Keratinocyte (primary cell): ENCODE results near the gene POMT1. TPM values are rescaled to one million over a fixed set of nuclear protein-coding genes. Genes with fewer than 3 reads are reported as not detected.
"Not testable (repeated sequence)": the region's sequence is repeated elsewhere in the genome, so short reads cannot be mapped to it uniquely, and the experiment has no call there.

ENCODE experiments used
- DNase-seq: peaks from one replicate; pipeline ENCODE4 v3.0.0-alpha.2; 2011; ENCODE audit warnings: low read depth, missing footprints, low spot score
- FAIRE-seq: peaks from 2 replicates; lab custom pipeline; 2011; peaks lifted over from hg19 to GRCh38; lab: Jason Lieb, UNC
- H2AFZ ChIP-seq: 2 replicates; pipeline ENCODE4 v1.6.0; 2012; ENCODE audit warnings: low read length, control low read depth, inconsistent platforms; ENCODE audit not compliant: control insufficient read depth
- H3K27ac ChIP-seq: 2 replicates; pipeline ENCODE4 v1.5.1; 2011; ENCODE audit warnings: low read length; ENCODE audit not compliant: control insufficient read depth, insufficient read depth
- H3K27me3 ChIP-seq: 3 replicates; pipeline ENCODE4 v1.6.0; 2011; ENCODE audit warnings: low read length; ENCODE audit not compliant: control insufficient read depth, insufficient read depth; ENCODE audit errors: extremely low read depth
- H3K36me3 ChIP-seq, 2 experiments: 2 replicates in 1 of 2; 3 replicates in 1 of 2; pipeline ENCODE4 v1.5.1; 2011; ENCODE audit warnings: low read length in 2 of 2, mild to moderate bottlenecking in 1 of 2; ENCODE audit not compliant: control insufficient read depth in 2 of 2, insufficient read depth in 2 of 2; ENCODE audit errors: extremely low read depth in 1 of 2
- H3K4me1 ChIP-seq: 3 replicates; pipeline ENCODE4 v1.5.1; 2011; ENCODE audit warnings: low read length; ENCODE audit not compliant: control insufficient read depth, insufficient read depth; ENCODE audit errors: extremely low read depth
- H3K4me2 ChIP-seq: 3 replicates; pipeline ENCODE4 v1.6.0; 2011; ENCODE audit warnings: low read depth, low read length; ENCODE audit not compliant: control insufficient read depth, insufficient read depth; ENCODE audit errors: extremely low read depth
- H3K4me3 ChIP-seq, 3 experiments: fragments of 200-600 bp in 1 of 3; sonication (generic) in 1 of 3; 2 replicates in 2 of 3; 3 replicates in 1 of 3; pipeline ENCODE4 v1.5.1; 2011 to 2016; ENCODE audit warnings: low read length in 3 of 3, mild to moderate bottlenecking in 3 of 3, control low read depth in 2 of 3, inconsistent platforms in 1 of 3, low read depth in 1 of 3, mixed read lengths in 1 of 3, mixed run types in 1 of 3, moderate library complexity in 1 of 3; ENCODE audit not compliant: control insufficient read depth in 2 of 3, insufficient read depth in 2 of 3; ENCODE audit errors: extremely low read depth in 1 of 3
- H3K79me2 ChIP-seq: 2 replicates; pipeline ENCODE4 v1.6.0; 2012; ENCODE audit warnings: low read length; ENCODE audit not compliant: control insufficient read depth, insufficient read depth
- H3K9ac ChIP-seq: 3 replicates; pipeline ENCODE4 v1.6.0; 2011; ENCODE audit warnings: low read length; ENCODE audit not compliant: control insufficient read depth, insufficient read depth; ENCODE audit errors: extremely low read depth
- H3K9me1 ChIP-seq: 3 replicates; pipeline ENCODE4 v1.6.0; 2011; ENCODE audit warnings: low read length; ENCODE audit not compliant: control insufficient read depth, insufficient read depth; ENCODE audit errors: extremely low read depth
- H3K9me3 ChIP-seq: 2 replicates; pipeline ENCODE4 v1.5.1; 2012; ENCODE audit warnings: low read depth, low read length; ENCODE audit not compliant: control insufficient read depth
- H4K20me1 ChIP-seq: 3 replicates; pipeline ENCODE4 v1.6.0; 2011; ENCODE audit warnings: low read length; ENCODE audit not compliant: control insufficient read depth, insufficient read depth; ENCODE audit errors: extremely low read depth
- CTCF ChIP-seq, 3 experiments: IDR thresholded peaks in 1 of 3; conservative IDR thresholded peaks in 1 of 3; optimal IDR thresholded peaks in 1 of 3; 2 replicates in 2 of 3; 3 replicates in 1 of 3; pipeline versions ENCODE3 to v1.5.1; 2011; ENCODE audit warnings: low read length in 3 of 3, mild to moderate bottlenecking in 3 of 3, moderate library complexity in 2 of 3, control low read depth in 1 of 3, inconsistent platforms in 1 of 3; ENCODE audit not compliant: insufficient read depth in 2 of 3; ENCODE audit errors: extremely low read depth in 1 of 3
- EZH2 ChIP-seq: IDR thresholded peaks from one replicate; pipeline ENCODE4 v1.6.1; 2012; ENCODE audit warnings: inconsistent platforms, mild to moderate bottlenecking, low read length, moderate library complexity
- dilution Hi-C: fragments of 300-500 bp; cut with MboI; formaldehyde crosslinking; loops from one replicate; pipeline ENCODE4 v1.7.0; 2020; ENCODE audit warnings: low sequenced_read_pairs; ENCODE audit not compliant: extremely low pct_ligation_motif_present
- polyA plus RNA-seq, 5 experiments: library from polyadenylated mRNA; depleted of rRNA in 3 of 5; stranded (reverse) in 3 of 5; stranded (forward) in 1 of 5; unstranded in 1 of 5; fragments of >200 nt; gene quantifications; 1 replicate in 1 of 5; 2 replicates in 3 of 5; 3 replicates in 1 of 5; pipeline versions ENCODE4 v1.2.1 to v1.2.3, GENCODE V29; 2011 to 2012; ENCODE audit warnings: missing spikeins in 2 of 5, low read depth in 1 of 5, low replicate concordance in 1 of 5

The POMT1 gene
- polyA plus RNA-seq, 1 donor (not counting 4 experiments of a cell fraction or from before 2014, with no cell fraction given) = 10.3 TPM

DNA sequence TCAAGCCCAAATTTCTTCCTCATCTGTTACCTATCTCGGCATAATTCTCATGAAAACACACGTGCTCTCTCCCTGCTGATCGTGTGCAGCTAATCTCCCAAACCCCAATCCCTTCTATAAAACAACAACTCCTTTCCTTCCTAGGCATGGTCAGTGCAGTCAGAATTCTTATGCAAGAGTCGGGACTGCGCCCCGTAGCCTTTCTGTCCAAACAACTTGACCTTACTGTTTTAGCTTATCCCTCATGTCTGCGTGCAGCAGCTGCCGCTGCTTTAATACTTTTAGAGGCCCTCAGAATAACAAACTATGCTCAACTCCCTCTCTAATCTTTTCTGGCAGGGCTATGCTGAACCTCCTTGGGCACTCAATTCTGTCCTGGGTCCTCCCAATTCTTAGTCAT, 47.7 kb downstream of the POMT1 start:
- DNase-seq, H3K27ac ChIP-seq, H3K4me2 ChIP-seq, H3K9me3 ChIP-seq, dilution Hi-C loops, H3K9me1 ChIP-seq, H3K36me3 ChIP-seq, H3K4me1 ChIP-seq, H3K9ac ChIP-seq, H3K4me3 ChIP-seq, H4K20me1 ChIP-seq, H3K79me2 ChIP-seq, FAIRE-seq, H2AFZ ChIP-seq: not testable (repeated sequence)
- peaks cover 52% of the 10 kb centered on the region for H3K27me3 ChIP-seq

DNA sequence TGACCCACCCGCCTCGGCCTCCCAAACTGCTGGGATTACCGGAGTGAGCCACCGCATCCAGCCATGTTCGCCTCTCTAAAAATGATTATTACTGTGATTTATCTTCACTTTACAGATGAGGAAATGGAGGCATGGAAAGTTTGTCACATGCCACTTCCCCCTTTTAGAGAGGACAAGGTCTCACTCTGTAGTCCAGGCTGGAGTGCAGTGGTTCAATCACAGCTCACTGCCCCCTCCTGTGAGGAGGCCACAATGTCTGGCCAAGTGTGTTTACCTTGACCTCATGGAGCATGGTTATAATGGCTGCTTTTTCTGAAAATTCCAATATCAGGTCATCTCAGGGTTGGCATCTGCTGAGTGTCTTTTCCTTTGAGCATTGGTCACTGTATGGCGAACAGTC, 49.3 kb downstream of the POMT1 start:
- H3K9me3 ChIP-seq = no peaks in the 10 kb centered on the region
- no peak overlapping the region for H3K27ac ChIP-seq
- dilution Hi-C loops = no loop called here
- no peaks in the 10 kb centered on the region for H3K79me2 ChIP-seq
- FAIRE-seq = no peak
- H3K9ac ChIP-seq = no peak overlapping the region
- no peaks in the 10 kb centered on the region for H3K9me1 ChIP-seq
- peaks cover 43% of the 10 kb centered on the region for H3K27me3 ChIP-seq
- H3K4me1 ChIP-seq = no peaks in the 10 kb centered on the region
- no peak overlapping the region for H2AFZ ChIP-seq
- no peak overlapping the region for H3K4me3 ChIP-seq
- no peak overlapping the region for H3K4me2 ChIP-seq
- DNase-seq = no peak
- TF ChIP-seq EZH2 (no peak), CTCF (optimal IDR thresholded peaks at IDR 0.05 in 1 of 3, IDR thresholded peaks at IDR 0.05 in 1 of 3, conservative IDR thresholded peaks at IDR 0.05 in 1 of 3; ENCODE audit: extremely low read depth in 1 of 3, insufficient read depth in 2 of 3, low read length in 3 of 3) (no peak)
- no peaks in the 10 kb centered on the region for H4K20me1 ChIP-seq
- no peaks in the 10 kb centered on the region for H3K36me3 ChIP-seq

GRCh38 chr9:131554087-131554842, 51.5 kb downstream of the POMT1 start:
- Histone ChIP-seq H3K9ac (no peak overlapping the region), H4K20me1 (no peaks in the 10 kb centered on the region), H3K27me3 (peaks cover 34% of the 10 kb centered on the region), H3K9me3 (no peaks in the 10 kb centered on the region), H3K36me3 (no peaks in the 10 kb centered on the region), H3K4me1 (no peaks in the 10 kb centered on the region), H3K27ac (no peak overlapping the region), H3K79me2 (no peaks in the 10 kb centered on the region), H3K9me1 (no peaks in the 10 kb centered on the region), H2AFZ (no peak overlapping the region), H3K4me3 (no peak overlapping the region), H3K4me2 (no peak overlapping the region)
- dilution Hi-C loops = no loop called here
- DNase-seq = no peak
- TF ChIP-seq EZH2 = peak; percentile 54
- no peak for TF ChIP-seq CTCF (optimal IDR thresholded peaks at IDR 0.05 in 1 of 3, IDR thresholded peaks at IDR 0.05 in 1 of 3, conservative IDR thresholded peaks at IDR 0.05 in 1 of 3; ENCODE audit: extremely low read depth in 1 of 3, insufficient read depth in 2 of 3, low read length in 3 of 3)
- FAIRE-seq = no peak
